ENCODE results near the gene GPR143.

DNA sequence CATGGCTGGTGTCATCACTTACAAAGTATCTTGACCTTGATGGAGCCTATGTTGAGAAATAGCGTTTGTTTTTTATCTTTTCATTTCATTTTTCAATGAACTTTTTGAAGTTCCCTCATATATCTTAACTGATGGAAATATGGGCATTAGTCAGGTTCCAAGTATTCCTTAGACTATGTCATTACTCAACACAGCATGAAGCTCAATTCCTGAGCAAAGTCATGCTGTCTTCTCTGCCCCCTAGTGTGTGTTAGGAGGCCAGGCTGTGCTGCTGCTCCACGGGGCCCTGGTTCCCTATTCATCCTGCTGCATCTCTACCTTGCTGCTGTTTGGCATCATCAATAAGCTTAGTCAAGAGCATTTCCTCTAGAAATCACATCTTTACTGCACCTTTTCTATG, 40.9 kb downstream of the GPR143 start:
- no peak for TF ChIP-seq ZNF274 (IDR thresholded peaks at IDR 0.05; ENCODE audit: low read depth, low read length)
- no peak for TF ChIP-seq SUZ12 (IDR thresholded peaks at IDR 0.05; ENCODE audit: extremely low read depth, insufficient read depth, insufficient read length)
